NT2/D1 (cell line): ENCODE results near the gene SLC24A3.

Experiments
- SUZ12 ChIP-seq: IDR thresholded peaks from 2 replicates; pipeline ENCODE4 v1.6.1; 2011; ENCODE audit not compliant: insufficient read length, insufficient read depth; ENCODE audit errors: extremely low read depth
- YY1 ChIP-seq: IDR thresholded peaks from 2 replicates; pipeline ENCODE4 v1.6.1; 2011; ENCODE audit not compliant: insufficient read length, insufficient read depth
- ZNF274 ChIP-seq: IDR thresholded peaks from 2 replicates; pipeline ENCODE4 v1.6.1; 2011; ENCODE audit warnings: mild to moderate bottlenecking, low read depth, low read length

- TF ChIP-seq YY1 (no peak), SUZ12 (no peak), ZNF274 (no peak)
These were observed 397.3 kb downstream of the SLC24A3 start for GRCh38 chr20:19609642-19610223.
